SU-DHL-6 (cell line): ENCODE data around the gene ETV6.

ENCODE experiments used
- H2AFZ ChIP-seq: fragments of 200-600 bp; sonication (generic); 2 replicates; pipeline ENCODE4 v1.6.1; 2014; ENCODE audit warnings: low read depth, mild to moderate bottlenecking, moderate library complexity, mixed read lengths, antibody characterized with exemption, low read length; ENCODE audit not compliant: severe bottlenecking
- H3F3A ChIP-seq: fragments of 200-600 bp; shearing (Covaris generic); 2 replicates; pipeline ENCODE4 v1.6.0; 2016; ENCODE audit warnings: antibody characterized with exemption, mild to moderate bottlenecking; ENCODE audit not compliant: insufficient read depth
- H3K27ac ChIP-seq: fragments of 200-600 bp; sonication (generic); 2 replicates; pipeline ENCODE4 v1.5.1; 2016; ENCODE audit warnings: low read depth, mild to moderate bottlenecking, low read length, moderate library complexity, mixed read lengths
- H3K27me3 ChIP-seq: fragments of 200-600 bp; sonication (generic), shearing (Covaris generic); 2 replicates; pipeline ENCODE4 v1.6.0; 2014; ENCODE audit warnings: mild to moderate bottlenecking, low read length
- H3K36me3 ChIP-seq: fragments of 200-600 bp; sonication (generic); 2 replicates; pipeline ENCODE4 v1.6.1; 2014; ENCODE audit warnings: mild to moderate bottlenecking, low read length, mixed read lengths
- H3K4me2 ChIP-seq: fragments of 300-600, 200-600 bp; shearing (Covaris generic), sonication (generic); 2 replicates; pipeline ENCODE4 v1.6.0; 2014; ENCODE audit warnings: low read length, low read depth, mild to moderate bottlenecking; ENCODE audit not compliant: poor library complexity, severe bottlenecking
- H3K4me3 ChIP-seq: fragments of 200-600 bp; sonication (generic); 2 replicates; pipeline ENCODE4 v1.5.1; 2014; ENCODE audit warnings: antibody characterized with exemption, low read length, mild to moderate bottlenecking, mixed read lengths; ENCODE audit not compliant: insufficient read depth, poor library complexity, severe bottlenecking
- H3K79me2 ChIP-seq: fragments of 200-600 bp; sonication (generic); 2 replicates; pipeline ENCODE4 v1.6.1; 2014; ENCODE audit warnings: mild to moderate bottlenecking, low read length, moderate library complexity; ENCODE audit not compliant: insufficient read depth
- H3K9ac ChIP-seq: fragments of 200-600 bp; sonication (generic); 2 replicates; pipeline ENCODE4 v1.7.0; 2014; ENCODE audit warnings: mild to moderate bottlenecking, low read length
- H3K9me2 ChIP-seq: fragments of 200-600 bp; sonication (generic); replicated peaks from 2 replicates; pipeline ENCODE4 v1.6.1; 2014; ENCODE audit warnings: low read length; ENCODE audit not compliant: insufficient read depth
- H3K9me3 ChIP-seq: fragments of 200-600 bp; sonication (generic); 2 replicates; pipeline ENCODE4 v1.6.1; 2014; ENCODE audit warnings: low read length, mixed read lengths; ENCODE audit not compliant: insufficient read depth
- H4K20me1 ChIP-seq: fragments of 200-600 bp; sonication (generic); 2 replicates; pipeline ENCODE4 v1.6.1; 2014; ENCODE audit warnings: low read depth, mild to moderate bottlenecking, antibody characterized with exemption, low read length, moderate library complexity, mixed read lengths
- CTCF ChIP-seq: fragments of 200-600 bp; sonication (generic); IDR thresholded peaks from one replicate; pipeline ENCODE4 v1.5.1; 2017; ENCODE audit warnings: antibody characterized with exemption, mild to moderate bottlenecking, low read length, moderate library complexity; ENCODE audit not compliant: insufficient read depth, poor library complexity, severe bottlenecking
- EZH2phosphoT487 ChIP-seq: fragments of 200-600 bp; sonication (generic), shearing (Covaris generic); conservative IDR thresholded peaks from 2 replicates; pipeline ENCODE4 v1.6.1; 2018; ENCODE audit warnings: mild to moderate bottlenecking, antibody characterized with exemption, low read length, moderate library complexity, mixed read lengths

Gene ETV6

GRCh38 chr12:11730299-11731041 lies 81.0 kb downstream of the ETV6 start:
- Histone ChIP-seq H3K4me3 (no peak overlapping the region), H3K27ac (peak overlapping the region; percentile 87), H3K9me2 (no peaks in the 10 kb centered on the region), H3K79me2 (no peaks in the 10 kb centered on the region), H3K9me3 (no peaks in the 10 kb centered on the region), H3F3A (peaks cover 30% of the 10 kb centered on the region), H4K20me1 (no peaks in the 10 kb centered on the region), H3K27me3 (no peaks in the 10 kb centered on the region), H2AFZ (no peak overlapping the region), H3K9ac (no peak overlapping the region), H3K36me3 (no peaks in the 10 kb centered on the region), H3K4me2 (peak overlapping the region; percentile 66)
- TF ChIP-seq EZH2phosphoT487 = no peak
- TF ChIP-seq CTCF = no peak

- Histone ChIP-seq H3K27ac (peak overlapping the region; percentile 87), H3K79me2 (no peaks in the 10 kb centered on the region), H3K4me3 (no peak overlapping the region), H3K4me2 (peak overlapping the region; percentile 66), H3K9me2 (no peaks in the 10 kb centered on the region), H3K27me3 (no peaks in the 10 kb centered on the region), H3K9me3 (no peaks in the 10 kb centered on the region), H4K20me1 (no peaks in the 10 kb centered on the region), H3F3A (peaks cover 30% of the 10 kb centered on the region), H3K9ac (peak overlapping the region; percentile 7; the same call in 1 of the 2 replicates), H2AFZ (no peak overlapping the region), H3K36me3 (no peaks in the 10 kb centered on the region)
- no peak for TF ChIP-seq EZH2phosphoT487
- TF ChIP-seq CTCF = no peak
Observed at GRCh38 chr12:11731042-11731357, 81.5 kb downstream of the ETV6 start.

- Histone ChIP-seq H3K9me2 (no peaks in the 10 kb centered on the region), H3K36me3 (no peaks in the 10 kb centered on the region), H3K4me2 (peak overlapping the region; percentile 66), H3K27ac (peak overlapping the region; percentile 87), H4K20me1 (no peaks in the 10 kb centered on the region), H3K9ac (peak overlapping the region; percentile 7; the same call in 1 of the 2 replicates), H2AFZ (no peak overlapping the region), H3K4me3 (no peak overlapping the region), H3F3A (peaks cover 30% of the 10 kb centered on the region), H3K9me3 (no peaks in the 10 kb centered on the region), H3K79me2 (no peaks in the 10 kb centered on the region), H3K27me3 (no peaks in the 10 kb centered on the region)
- TF ChIP-seq CTCF = no peak
- TF ChIP-seq EZH2phosphoT487 = no peak
Observed at GRCh38 chr12:11731455-11731854, 82.0 kb downstream of the ETV6 start.
